Stimulated activated CD4-positive, alpha-beta T cell treated with anti-CD3 and anti-CD28 coated beads, Interleukin-4, amount 100 ng/mL, for 48 hours (primary cell): ENCODE data around the gene ARL4A.
"Not testable (repeated sequence)": the region's sequence is repeated elsewhere in the genome, so short reads cannot be mapped to it uniquely, and the experiment has no call there.

Experiments
- DNase-seq, 2 donors: peaks; one replicate each; pipeline ENCODE4 v3.0.0-alpha.2; 2020; ENCODE audit warnings: low read depth in 2 of 2

ARL4A gene

GRCh38 chr7:12670000-12670729 lies 17.3 kb upstream of the ARL4A start:
- no peak for DNase-seq

GRCh38 chr7:12670743-12671520 lies 16.5 kb upstream of the ARL4A start:
- DNase-seq, result no peak

GRCh38 chr7:12673436-12673835 lies 14.0 kb upstream of the ARL4A start:
- not testable (repeated sequence) for DNase-seq

- DNase-seq, result no peak
Measured at GRCh38 chr7:12674053-12674452, 13.4 kb upstream of the ARL4A start.

GRCh38 chr7:12674861-12675260 lies 12.6 kb upstream of the ARL4A start:
- peak in 1 of 2 donors; percentile 11 for DNase-seq

- no peak for DNase-seq
Measured at GRCh38 chr7:12683678-12684585, 3.5 kb upstream of the ARL4A start.

GRCh38 chr7:12684733-12685132 lies 2.7 kb upstream of the ARL4A start:
- no peak for DNase-seq

GRCh38 chr7:12685550-12685949 lies 1.9 kb upstream of the ARL4A start:
- peak in 1 of 2 donors; percentile 6 for DNase-seq

- peak; percentile 85 to 91 for DNase-seq
Measured at GRCh38 chr7:12686234-12686890, 1.1 kb upstream of the ARL4A start.

GRCh38 chr7:12687718-12688171 lies 312 bp downstream of the ARL4A start:
- DNase-seq, result no peak

GRCh38 chr7:12688485-12689170 lies 1.2 kb downstream of the ARL4A start:
- not testable (repeated sequence) for DNase-seq

- DNase-seq, result no peak
Measured at GRCh38 chr7:12689451-12689850, 2.0 kb downstream of the ARL4A start.

- no peak for DNase-seq
Measured at GRCh38 chr7:12690041-12690878, 2.8 kb downstream of the ARL4A start.

- not testable (repeated sequence) for DNase-seq
Measured at GRCh38 chr7:12691388-12691787, 4.0 kb downstream of the ARL4A start.

- no peak for DNase-seq
Measured at GRCh38 chr7:12692035-12692434, 4.6 kb downstream of the ARL4A start.

GRCh38 chr7:12692479-12693259 lies 5.2 kb downstream of the ARL4A start:
- no peak for DNase-seq

GRCh38 chr7:12694817-12695216 lies 7.4 kb downstream of the ARL4A start:
- no peak for DNase-seq

GRCh38 chr7:12695965-12696364 lies 8.5 kb downstream of the ARL4A start:
- DNase-seq, result no peak

- DNase-seq, result no peak
Measured at GRCh38 chr7:12699299-12699698, 11.9 kb downstream of the ARL4A start.
